Esophagus squamous epithelium (tissue), 5 donors: Measurements from ENCODE around the gene ASPHD2. TPM values are rescaled to one million over a fixed set of nuclear protein-coding genes. Genes with fewer than 3 reads are reported as not detected.

Experiments
- DNase-seq: peaks from one replicate; lab custom pipeline; 2025; lab: John Stamatoyannopoulos, UW
- H3K27ac ChIP-seq, 4 donors: fragments of 200-600 bp; sonication (generic); one replicate each; pipeline ENCODE4 v1.5.1; 2016 to 2019; ENCODE audit warnings: mild to moderate bottlenecking in 1 of 4
- H3K27me3 ChIP-seq, 4 donors: fragments of 200-600 bp; sonication (generic); 1 replicate in 3 of 4; 2 replicates in 1 of 4; pipeline versions ENCODE4 v1.5.1 to v1.6.0; 2017 to 2021; ENCODE audit warnings: antibody characterized with exemption in 1 of 4
- H3K36me3 ChIP-seq, 3 donors: fragments of 200-600 bp; sonication (generic); one replicate each; pipeline ENCODE4 v1.5.1; 2016 to 2019
- H3K4me1 ChIP-seq, 3 donors: fragments of 200-600 bp; sonication (generic); one replicate each; pipeline ENCODE4 v1.5.1; 2017 to 2019
- H3K4me3 ChIP-seq, 4 donors: fragments of 200-600 bp; sonication (generic); 1 replicate in 3 of 4; 2 replicates in 1 of 4; pipeline ENCODE4 v1.5.1; 2016 to 2019; ENCODE audit warnings: mild to moderate bottlenecking in 2 of 4, moderate library complexity in 1 of 4
- H3K9me3 ChIP-seq, 3 donors: fragments of 200-600 bp; sonication (generic); one replicate each; pipeline ENCODE4 v1.5.1; 2016 to 2019
- CTCF ChIP-seq, 6 experiments: fragments of 450-650 bp in 4 of 6; fragments of 200-600 bp in 2 of 6; sonication (generic) in 2 of 6; IDR thresholded peaks; one replicate each; pipeline ENCODE4 v1.5.1; 2016 to 2019; ENCODE audit warnings: antibody characterized with exemption in 6 of 6, mild to moderate bottlenecking in 4 of 6, moderate library complexity in 4 of 6
- POLR2A ChIP-seq, 4 donors: fragments of 450-650 bp; IDR thresholded peaks; one replicate each; pipeline ENCODE4 v1.6.1; 2017; ENCODE audit warnings: antibody characterized with exemption in 4 of 4, mild to moderate bottlenecking in 4 of 4, moderate library complexity in 3 of 4
- WGBS, 2 donors: methylation state at CpG; one replicate each; pipeline ENCODE4 v1.1.5; 2018; 5-methylcytosine and 5-hydroxymethylcytosine counted together
- intact Hi-C: fragments of 100-400 bp; cut with DNase I; formaldehyde crosslinking; loops from one replicate; pipeline ENCODE4 v1.15.0; 2022
- total RNA-seq, 4 donors: library from RNA; depleted of rRNA; stranded (reverse); fragments of >200 nt; gene quantifications; one replicate each; pipeline ENCODE4 v1.1.0, GENCODE V29; 2016
- donor health status: DM: yes; HTN: yes; CAD: no.

Gene ASPHD2
- total RNA-seq, 4 donors from 2014 or later, result 1.3 to 2.1 (median 2.0) TPM

- whole genome bisulfite sequencing, 2 donors, result 86 to 93% methylated on average over 8 of the region's 8 CpGs
- Histone ChIP-seq H3K27me3 (no peaks in the 10 kb centered on the region), H3K9me3 (no peaks in the 10 kb centered on the region), H3K4me3 (no peak overlapping the region), H3K36me3 (peaks cover 0 to 3% (median 0%) of the 10 kb centered on the region in 3 donors), H3K27ac (no peak overlapping the region), H3K4me1 (peaks cover 0 to 7% (median 0%) of the 10 kb centered on the region in 3 donors)
- intact Hi-C loops, result no loop called here
- DNase-seq, result no peak
- TF ChIP-seq POLR2A (IDR thresholded peaks at IDR 0.05) (no peak), CTCF (IDR thresholded peaks at IDR 0.05) (no peak)
These were observed 15.7 kb downstream of the ASPHD2 start for GRCh38 chr22:26444777-26445176.

- DNase-seq, result no peak
- Histone ChIP-seq H3K9me3 (no peaks in the 10 kb centered on the region), H3K4me1 (peaks cover 0 to 6% (median 0%) of the 10 kb centered on the region in 3 donors), H3K4me3 (no peak overlapping the region), H3K27ac (no peak overlapping the region), H3K36me3 (peaks cover 0 to 13% (median 0%) of the 10 kb centered on the region in 3 donors), H3K27me3 (no peaks in the 10 kb centered on the region)
- TF ChIP-seq POLR2A (IDR thresholded peaks at IDR 0.05) (no peak), CTCF (IDR thresholded peaks at IDR 0.05) (no peak)
- 59 to 80% methylated on average over 13 of the region's 15 CpGs for WGBS, 2 donors
- intact Hi-C loops, result no loop called here
These were observed 16.7 kb downstream of the ASPHD2 start for GRCh38 chr22:26445577-26446275.

- Histone ChIP-seq H3K9me3 (no peaks in the 10 kb centered on the region), H3K4me3 (no peak overlapping the region), H3K36me3 (peaks cover 0 to 25% (median 3%) of the 10 kb centered on the region in 3 donors), H3K4me1 (peaks cover 0 to 6% (median 0%) of the 10 kb centered on the region in 3 donors), H3K27me3 (no peaks in the 10 kb centered on the region), H3K27ac (no peak overlapping the region)
- no peak for TF ChIP-seq CTCF (IDR thresholded peaks at IDR 0.05)
- TF ChIP-seq POLR2A (IDR thresholded peaks at IDR 0.05), result no peak
- DNase-seq, result no peak
- 91 to 95% methylated on average over 15 to 16 of the region's 17 CpGs for WGBS, 2 donors
- intact Hi-C loops, result no loop called here
These were observed 17.9 kb downstream of the ASPHD2 start for GRCh38 chr22:26446808-26447515.

- intact Hi-C loops, result no loop called here
- TF ChIP-seq POLR2A (IDR thresholded peaks at IDR 0.05), result no peak
- no peak for TF ChIP-seq CTCF (IDR thresholded peaks at IDR 0.05)
- Histone ChIP-seq H3K4me3 (no peak overlapping the region), H3K27me3 (no peaks in the 10 kb centered on the region), H3K4me1 (peaks cover 0 to 6% (median 0%) of the 10 kb centered on the region in 3 donors), H3K27ac (no peak overlapping the region), H3K36me3 (peaks cover 0 to 33% (median 3%) of the 10 kb centered on the region in 3 donors), H3K9me3 (no peaks in the 10 kb centered on the region)
- WGBS, 2 donors, result 80% methylated on average over 13 to 15 of the region's 15 CpGs
- no peak for DNase-seq
These were observed 18.7 kb downstream of the ASPHD2 start for GRCh38 chr22:26447584-26448329.
